Osteoblast (primary cell): ENCODE data around the gene SPEF2. TPM values are rescaled to one million over a fixed set of nuclear protein-coding genes. Genes with fewer than 3 reads are reported as not detected.

Source experiments
- DNase-seq: peaks from one replicate; pipeline ENCODE4 v3.0.0; 2011; ENCODE audit warnings: low spot score, mixed read lengths; ENCODE audit not compliant: insufficient read length; ENCODE audit errors: missing footprints
- H2AFZ ChIP-seq: 2 replicates; pipeline ENCODE4 v1.6.0; 2011; ENCODE audit warnings: mild to moderate bottlenecking, low read length
- H3K27ac ChIP-seq: 2 replicates; pipeline ENCODE4 v1.5.1; 2011; ENCODE audit warnings: mild to moderate bottlenecking, low read depth, low read length, moderate library complexity
- H3K27me3 ChIP-seq: 2 replicates; pipeline ENCODE4 v1.6.0; 2012; ENCODE audit warnings: mild to moderate bottlenecking, control low read depth, inconsistent platforms, low read length, moderate library complexity; ENCODE audit not compliant: insufficient read depth
- H3K36me3 ChIP-seq: 2 replicates; pipeline ENCODE4 v1.5.1; 2011; ENCODE audit warnings: mild to moderate bottlenecking, low read length, control low read depth, moderate library complexity; ENCODE audit not compliant: insufficient read depth
- H3K4me1 ChIP-seq: 2 replicates; pipeline ENCODE4 v1.5.1; 2011; ENCODE audit warnings: mild to moderate bottlenecking, low read length, control low read depth, moderate library complexity; ENCODE audit not compliant: insufficient read depth
- H3K4me2 ChIP-seq: 2 replicates; pipeline ENCODE4 v1.6.0; 2011; ENCODE audit warnings: mild to moderate bottlenecking, low read length; ENCODE audit not compliant: insufficient read depth
- H3K4me3 ChIP-seq: fragments of 200-600 bp; sonication (generic); 3 replicates; pipeline ENCODE4 v1.5.1; 2012; ENCODE audit warnings: mild to moderate bottlenecking, low read length, inconsistent platforms; ENCODE audit not compliant: insufficient read depth
- H3K79me2 ChIP-seq: 2 replicates; pipeline ENCODE4 v1.6.0; 2012; ENCODE audit warnings: mild to moderate bottlenecking, low read length, control low read depth, inconsistent platforms; ENCODE audit not compliant: insufficient read depth
- H3K9me3 ChIP-seq: 2 replicates; pipeline ENCODE4 v1.5.1; 2011; ENCODE audit warnings: low read depth, low read length, control low read depth
- H4K20me1 ChIP-seq: 2 replicates; pipeline ENCODE4 v1.6.0; 2012; ENCODE audit warnings: mild to moderate bottlenecking, low read length, control low read depth; ENCODE audit not compliant: insufficient read depth
- CTCF ChIP-seq: IDR thresholded peaks from 2 replicates; pipeline ENCODE4 v1.5.1; 2011; ENCODE audit warnings: mild to moderate bottlenecking, low read depth, low read length, moderate library complexity; ENCODE audit errors: extremely low read depth
- total RNA-seq: library from RNA; depleted of rRNA; stranded (reverse); fragments of >200 nt; gene quantifications from 2 replicates; pipeline ENCODE4 v1.2.3, GENCODE V29; 2012

Gene SPEF2
- total RNA-seq, 1 donor: 7.2 TPM

GRCh38 chr5:35819668-35820067 is 202.0 kb downstream of the SPEF2 start:
- H4K20me1 ChIP-seq: no peaks in the 10 kb centered on the region
- H3K4me2 ChIP-seq: no peak overlapping the region
- TF ChIP-seq CTCF: no peak
- no peaks in the 10 kb centered on the region for H3K79me2 ChIP-seq
- H3K4me3 ChIP-seq: no peak overlapping the region
- H3K4me1 ChIP-seq: no peaks in the 10 kb centered on the region
- no peak for DNase-seq
- H3K27me3 ChIP-seq: no peaks in the 10 kb centered on the region
- no peak overlapping the region for H2AFZ ChIP-seq
- no peaks in the 10 kb centered on the region for H3K9me3 ChIP-seq
- no peaks in the 10 kb centered on the region for H3K36me3 ChIP-seq
- H3K27ac ChIP-seq: no peak overlapping the region

GRCh38 chr5:35820735-35821134 is 203.1 kb downstream of the SPEF2 start:
- no peaks in the 10 kb centered on the region for H3K9me3 ChIP-seq
- no peak for DNase-seq
- H3K36me3 ChIP-seq: no peaks in the 10 kb centered on the region
- H4K20me1 ChIP-seq: no peaks in the 10 kb centered on the region
- no peaks in the 10 kb centered on the region for H3K27me3 ChIP-seq
- no peak overlapping the region for H3K4me3 ChIP-seq
- H3K4me1 ChIP-seq: no peaks in the 10 kb centered on the region
- TF ChIP-seq CTCF: no peak
- H3K79me2 ChIP-seq: no peaks in the 10 kb centered on the region
- H3K27ac ChIP-seq: no peak overlapping the region
- H2AFZ ChIP-seq: no peak overlapping the region
- no peak overlapping the region for H3K4me2 ChIP-seq

- TF ChIP-seq CTCF: no peak
- Histone ChIP-seq H3K79me2 (no peaks in the 10 kb centered on the region), H3K27me3 (no peaks in the 10 kb centered on the region), H3K4me1 (no peaks in the 10 kb centered on the region), H3K9me3 (no peaks in the 10 kb centered on the region), H3K4me3 (no peak overlapping the region), H3K36me3 (no peaks in the 10 kb centered on the region), H4K20me1 (no peaks in the 10 kb centered on the region), H3K4me2 (no peak overlapping the region), H2AFZ (no peak overlapping the region), H3K27ac (no peak overlapping the region)
- DNase-seq: no peak
These were observed 203.8 kb downstream of the SPEF2 start for GRCh38 chr5:35821513-35821912.

- Histone ChIP-seq H3K27ac (no peak overlapping the region), H4K20me1 (no peaks in the 10 kb centered on the region), H3K79me2 (no peaks in the 10 kb centered on the region), H3K4me3 (no peak overlapping the region), H3K4me2 (no peak overlapping the region), H3K36me3 (no peaks in the 10 kb centered on the region), H3K9me3 (no peaks in the 10 kb centered on the region), H3K4me1 (no peaks in the 10 kb centered on the region), H2AFZ (no peak overlapping the region), H3K27me3 (no peaks in the 10 kb centered on the region)
- no peak for TF ChIP-seq CTCF
- DNase-seq: no peak
These were observed 204.8 kb downstream of the SPEF2 start for GRCh38 chr5:35822511-35822910.
